Measurements from ENCODE around the gene EFNA5. TPM values are rescaled to one million over a fixed set of nuclear protein-coding genes. Genes with fewer than 3 reads are reported as not detected.
"Not testable (repeated sequence)": the region's sequence is repeated elsewhere in the genome, so short reads cannot be mapped to it uniquely, and the experiment has no call there.

Gene EFNA5
- total and polyA plus RNA-seq, 7 donors: 0.32 to 5.4 (median 2.1) TPM

- H3K9me3 ChIP-seq: no peaks in the 10 kb centered on the region
- DNase-seq: no peak
- no peak overlapping the region for H3K4me3 ChIP-seq
- H3K27me3 ChIP-seq (ENCODE audit: insufficient read depth in 3 of 3, low read length in 2 of 3): no peaks in the 10 kb centered on the region
- intact Hi-C loops (cut with DNase I): no loop called here
- H3K36me3 ChIP-seq (ENCODE audit: insufficient read depth in 1 of 2, low read depth in 1 of 2): no peaks in the 10 kb centered on the region
- no peak for ATAC-seq
- no peaks in the 10 kb centered on the region for H3K4me1 ChIP-seq
- no peak overlapping the region for H3K27ac ChIP-seq
- TF ChIP-seq, protein P1, sequence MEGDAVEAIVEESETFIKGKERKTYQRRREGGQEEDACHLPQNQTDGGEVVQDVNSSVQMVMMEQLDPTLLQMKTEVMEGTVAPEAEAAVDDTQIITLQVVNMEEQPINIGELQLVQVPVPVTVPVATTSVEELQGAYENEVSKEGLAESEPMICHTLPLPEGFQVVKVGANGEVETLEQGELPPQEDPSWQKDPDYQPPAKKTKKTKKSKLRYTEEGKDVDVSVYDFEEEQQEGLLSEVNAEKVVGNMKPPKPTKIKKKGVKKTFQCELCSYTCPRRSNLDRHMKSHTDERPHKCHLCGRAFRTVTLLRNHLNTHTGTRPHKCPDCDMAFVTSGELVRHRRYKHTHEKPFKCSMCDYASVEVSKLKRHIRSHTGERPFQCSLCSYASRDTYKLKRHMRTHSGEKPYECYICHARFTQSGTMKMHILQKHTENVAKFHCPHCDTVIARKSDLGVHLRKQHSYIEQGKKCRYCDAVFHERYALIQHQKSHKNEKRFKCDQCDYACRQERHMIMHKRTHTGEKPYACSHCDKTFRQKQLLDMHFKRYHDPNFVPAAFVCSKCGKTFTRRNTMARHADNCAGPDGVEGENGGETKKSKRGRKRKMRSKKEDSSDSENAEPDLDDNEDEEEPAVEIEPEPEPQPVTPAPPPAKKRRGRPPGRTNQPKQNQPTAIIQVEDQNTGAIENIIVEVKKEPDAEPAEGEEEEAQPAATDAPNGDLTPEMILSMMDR (IDR thresholded peaks at IDR 0.05): no peak
- WGBS, 3 donors: 77 to 89% (median 86%) methylated on average over 3 of the region's 3 CpGs
Measured at GRCh38 chr5:107437154-107437553, 233.6 kb downstream of the EFNA5 start.

DNA sequence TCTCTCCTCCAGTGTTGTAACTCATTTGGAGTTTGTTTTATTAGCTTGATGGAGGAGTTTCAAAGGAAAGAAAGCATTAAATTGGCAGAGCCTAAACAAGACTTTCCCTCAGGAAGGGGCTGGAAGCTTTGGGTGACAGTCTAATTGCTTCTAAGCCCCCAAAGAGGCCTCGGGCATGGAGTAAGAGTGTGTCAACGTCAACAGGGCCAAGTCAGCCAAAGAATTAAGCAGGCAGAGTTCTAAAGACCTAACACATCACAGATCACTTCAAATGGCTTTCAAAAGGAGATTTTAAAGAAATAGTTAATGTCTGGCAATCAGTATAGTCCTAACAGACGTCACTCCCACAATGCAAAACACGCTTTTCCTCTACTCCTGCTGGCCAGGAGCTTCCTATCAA is 234.5 kb downstream of the EFNA5 start:
- no peak overlapping the region for H3K4me3 ChIP-seq
- TF ChIP-seq, protein P1 (IDR thresholded peaks at IDR 0.05): no peak
- no peaks in the 10 kb centered on the region for H3K9me3 ChIP-seq
- no peak overlapping the region for H3K27ac ChIP-seq
- no peaks in the 10 kb centered on the region for H3K4me1 ChIP-seq
- DNase-seq: no peak
- no peaks in the 10 kb centered on the region for H3K27me3 ChIP-seq (ENCODE audit: insufficient read depth in 3 of 3, low read length in 2 of 3)
- no peak for ATAC-seq
- no peaks in the 10 kb centered on the region for H3K36me3 ChIP-seq (ENCODE audit: insufficient read depth in 1 of 2, low read depth in 1 of 2)
- 49 to 69% (median 62%) methylated on average over 4 of the region's 4 CpGs for WGBS, 3 donors
- intact Hi-C loops (cut with DNase I): no loop called here

DNA sequence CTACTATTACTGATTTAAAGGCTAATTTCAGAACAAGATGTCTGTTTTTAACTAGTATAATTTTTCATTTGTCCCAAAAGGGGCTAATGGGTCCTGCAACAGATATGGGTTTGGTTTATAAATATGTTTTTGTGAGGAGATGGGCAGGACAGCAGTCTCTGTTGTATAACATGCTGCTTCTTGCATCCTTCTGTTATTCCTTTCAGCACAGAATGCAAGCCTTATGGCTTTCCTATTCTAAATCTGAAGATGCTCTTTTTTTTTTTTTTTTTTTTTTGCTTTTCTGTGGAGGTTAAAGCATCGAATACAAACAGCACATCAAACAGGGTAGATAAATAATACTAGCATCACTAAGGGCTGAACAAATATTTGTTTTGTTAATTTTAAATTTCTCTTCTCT is 235.7 kb downstream of the EFNA5 start:
- intact Hi-C loops (cut with DNase I): no loop called here
- Histone ChIP-seq H3K4me3 (no peak overlapping the region), H3K9me3 (no peaks in the 10 kb centered on the region), H3K4me1 (no peaks in the 10 kb centered on the region), H3K27ac (no peak overlapping the region), H3K27me3 (ENCODE audit: insufficient read depth in 3 of 3, low read length in 2 of 3) (no peaks in the 10 kb centered on the region), H3K36me3 (ENCODE audit: insufficient read depth in 1 of 2, low read depth in 1 of 2) (no peaks in the 10 kb centered on the region)
- ATAC-seq: no peak
- 73 to 88% (median 87%) methylated on average over 1 of the region's 1 CpG for WGBS, 3 donors
- no peak for DNase-seq
- TF ChIP-seq, protein P1 (IDR thresholded peaks at IDR 0.05): no peak

GRCh38 chr5:107433646-107434045 is 237.1 kb downstream of the EFNA5 start:
- H3K4me1 ChIP-seq; H3K27me3 ChIP-seq (ENCODE audit: insufficient read depth in 3 of 3, low read length in 2 of 3); intact Hi-C loops (cut with DNase I); H3K36me3 ChIP-seq (ENCODE audit: insufficient read depth in 1 of 2, low read depth in 1 of 2); H3K4me3 ChIP-seq; H3K9me3 ChIP-seq; H3K27ac ChIP-seq; ATAC-seq; DNase-seq: not testable (repeated sequence)
- WGBS, 3 donors: 87 to 98% (median 95%) methylated on average over 1 of the region's 1 CpG

DNA sequence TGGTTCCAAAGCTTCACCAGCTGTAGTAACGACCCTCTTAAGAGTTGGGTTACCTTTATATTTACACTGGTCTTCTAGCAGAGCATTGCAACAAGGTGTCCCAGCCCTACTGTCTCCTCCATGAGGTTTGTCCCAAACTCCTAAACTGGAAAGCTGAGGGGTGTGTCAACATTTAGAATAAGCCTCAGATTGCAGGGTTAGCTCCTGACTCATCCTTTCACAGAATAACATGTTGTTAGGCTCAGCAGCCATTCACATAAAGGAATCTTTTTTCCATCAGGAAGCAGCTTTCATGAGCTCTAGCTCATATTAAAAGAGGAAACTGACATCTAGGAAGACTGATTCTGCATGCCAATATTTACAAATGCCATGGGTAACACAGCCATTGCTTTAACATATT is 238.7 kb downstream of the EFNA5 start:
- ATAC-seq (peak in 2 of 4 donors; percentile 53 to 65), DNase-seq (no peak)
- no peaks in the 10 kb centered on the region for H3K9me3 ChIP-seq
- H3K27me3 ChIP-seq (ENCODE audit: insufficient read depth in 3 of 3, low read length in 2 of 3): no peaks in the 10 kb centered on the region
- H3K36me3 ChIP-seq (ENCODE audit: insufficient read depth in 1 of 2, low read depth in 1 of 2): no peaks in the 10 kb centered on the region
- TF ChIP-seq, protein P1 (IDR thresholded peaks at IDR 0.05): no peak
- no peak overlapping the region for H3K27ac ChIP-seq
- no peak overlapping the region for H3K4me3 ChIP-seq
- intact Hi-C loops (cut with DNase I): no loop called here
- 76 to 88% (median 82%) methylated on average over 1 of the region's 1 CpG for WGBS, 3 donors
- no peaks in the 10 kb centered on the region for H3K4me1 ChIP-seq

Data from psoas muscle (tissue), 8 donors.